NCI-H187 treated with DMSO at 0.1 percent for 48 hours (cell line): Measurements from ENCODE around the gene ATG4C.

Experiments
- DNase-seq: peaks from one replicate; lab custom pipeline; 2025; lab: John Stamatoyannopoulos, UW

Gene ATG4C

DNA sequence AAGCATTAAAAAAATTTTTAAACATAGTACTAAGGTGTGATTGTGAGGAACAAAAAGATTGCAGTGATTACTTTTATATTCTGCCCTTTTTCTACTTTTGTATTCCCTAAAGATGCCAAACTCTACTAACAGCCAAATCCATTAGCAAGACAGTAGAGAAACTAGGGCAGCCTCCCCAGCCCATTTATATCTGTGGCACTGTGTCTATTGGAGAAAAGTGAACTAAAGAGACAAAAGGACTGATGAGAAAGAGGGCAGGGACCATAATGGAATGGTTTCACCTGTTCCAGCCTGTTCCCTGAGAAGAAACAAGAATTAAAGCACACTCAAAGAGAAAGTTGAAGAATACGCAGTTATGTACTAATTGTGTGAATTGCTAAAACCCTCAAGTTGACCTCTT, 56.6 kb downstream of the ATG4C start:
- no peak for DNase-seq

DNA sequence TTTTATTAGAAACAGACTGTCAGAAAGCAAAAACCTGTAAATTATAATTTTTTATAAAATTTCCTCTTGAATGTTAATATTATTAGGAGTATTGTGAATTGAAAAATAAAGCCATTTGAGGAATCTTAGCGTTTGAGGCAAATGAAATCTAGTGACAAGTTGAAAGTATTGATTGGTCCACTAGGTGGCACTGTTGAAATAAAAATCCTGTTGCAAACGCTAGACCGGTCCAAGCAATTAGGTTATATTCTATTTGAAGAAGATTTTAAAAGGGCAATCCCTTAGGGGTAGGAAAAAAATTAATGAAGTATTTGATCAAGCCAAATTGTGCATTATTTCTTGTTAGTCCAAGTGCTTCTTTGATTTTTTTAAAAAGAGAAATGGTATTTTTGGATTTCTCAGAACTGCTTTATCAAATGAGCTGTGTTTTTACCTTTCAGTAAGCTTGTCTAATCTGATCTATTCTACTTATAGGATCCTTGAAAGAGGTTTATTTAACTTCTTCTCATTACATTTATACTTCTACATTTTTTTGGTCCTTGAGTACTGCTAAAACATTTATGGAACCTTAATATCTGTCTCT, 57.7 kb downstream of the ATG4C start:
- DNase-seq: peak; percentile 7

DNA sequence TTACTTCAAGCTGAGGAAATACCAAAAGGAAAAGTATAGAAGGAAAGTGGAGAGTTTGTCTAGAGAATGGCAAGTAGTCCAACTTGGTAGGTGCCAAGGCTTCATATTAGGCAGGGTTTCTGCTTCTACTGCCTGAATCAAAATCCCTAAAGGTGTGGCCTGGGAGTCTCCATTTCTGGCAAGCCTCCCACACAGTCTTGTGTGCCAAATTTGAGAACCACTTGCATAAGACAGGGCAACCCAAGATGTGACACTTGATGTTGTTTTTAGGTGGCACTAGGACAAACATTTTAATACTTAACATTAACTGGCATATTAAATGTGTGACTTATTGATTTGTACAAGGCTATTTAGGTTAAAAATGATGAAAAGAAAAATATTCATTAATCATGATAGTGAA, 60.1 kb downstream of the ATG4C start:
- no peak for DNase-seq

DNA sequence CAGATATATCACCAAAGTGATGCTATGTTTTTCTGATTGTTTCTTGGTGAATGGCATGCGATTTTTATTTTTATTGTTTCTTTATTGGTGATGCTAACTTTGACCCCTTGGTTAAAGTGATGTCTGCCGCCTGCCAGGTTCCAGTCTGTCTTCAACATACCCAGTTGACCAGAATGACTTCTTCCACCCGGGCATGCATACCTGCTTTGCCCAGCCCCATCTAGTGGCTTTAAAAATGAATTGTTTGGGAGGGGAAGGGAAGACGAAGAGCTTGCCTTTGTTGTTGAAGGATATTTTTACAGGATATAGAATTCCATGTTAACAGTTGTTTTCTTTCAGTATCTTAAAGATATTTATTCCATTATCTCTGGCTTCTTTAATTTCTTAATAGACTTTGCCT, 65.1 kb downstream of the ATG4C start:
- no peak for DNase-seq

DNA sequence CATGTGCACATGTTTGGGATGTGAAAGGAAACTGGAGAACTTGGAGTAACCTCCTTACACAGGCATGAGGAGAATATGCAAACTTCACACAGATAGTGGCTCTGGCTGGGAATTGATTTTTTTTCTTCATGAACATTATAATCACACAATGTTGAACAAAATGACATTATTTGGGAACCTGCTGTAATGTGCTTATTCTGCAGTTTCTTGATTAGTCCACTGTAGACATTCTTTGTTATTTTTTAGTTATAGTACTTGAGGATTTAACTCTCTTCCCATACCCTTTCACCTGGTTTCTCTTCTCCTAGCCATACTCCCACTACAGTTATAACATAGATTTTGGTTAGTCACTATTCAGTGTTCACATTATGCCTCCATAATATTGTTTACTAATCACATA, 68.3 kb downstream of the ATG4C start:
- DNase-seq: no peak

DNA sequence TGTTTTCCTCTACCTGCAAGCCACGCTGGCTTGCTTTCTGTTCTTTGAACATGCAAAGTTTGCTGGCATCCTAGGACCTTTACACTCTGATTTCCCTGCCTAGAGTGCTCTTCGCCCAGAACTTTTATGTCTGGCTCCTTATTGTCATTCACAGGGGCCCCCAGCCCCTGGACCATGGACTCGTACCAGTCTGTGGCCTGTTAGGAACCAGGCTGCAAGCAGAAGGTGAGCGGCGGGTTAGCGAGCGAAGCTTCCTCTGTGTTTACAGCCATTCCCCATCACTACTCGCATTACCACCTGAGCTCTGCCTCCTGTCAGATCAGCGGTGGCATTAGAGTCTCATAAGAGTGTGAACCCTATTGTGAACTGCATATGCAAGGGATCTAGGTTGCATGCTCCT, 73.0 kb downstream of the ATG4C start:
- no peak for DNase-seq

DNA sequence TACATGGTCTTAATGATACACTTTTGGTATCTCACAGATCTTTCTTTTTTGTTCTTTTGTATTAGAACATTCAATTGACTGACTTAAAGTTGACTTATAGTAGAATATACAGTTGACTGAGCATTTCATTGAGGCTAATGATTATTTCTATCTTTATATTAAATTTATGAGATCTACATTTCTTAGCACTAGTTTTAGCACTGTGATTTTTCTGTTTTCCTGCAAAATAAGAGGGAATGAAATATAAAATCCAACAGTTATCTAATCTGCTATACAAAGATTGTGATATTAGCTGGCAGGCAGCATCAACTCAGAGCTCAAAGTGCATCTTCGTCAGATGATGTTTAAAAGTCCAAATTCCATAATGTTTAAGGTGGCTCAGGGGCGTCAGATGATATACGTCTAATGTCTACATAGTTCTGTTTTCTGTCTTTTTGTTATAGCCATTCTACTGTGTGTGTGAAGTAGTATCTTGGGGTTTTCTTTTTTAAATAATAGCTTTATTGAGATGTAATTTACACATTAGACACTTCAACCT, 85.4 kb downstream of the ATG4C start:
- DNase-seq: no peak

DNA sequence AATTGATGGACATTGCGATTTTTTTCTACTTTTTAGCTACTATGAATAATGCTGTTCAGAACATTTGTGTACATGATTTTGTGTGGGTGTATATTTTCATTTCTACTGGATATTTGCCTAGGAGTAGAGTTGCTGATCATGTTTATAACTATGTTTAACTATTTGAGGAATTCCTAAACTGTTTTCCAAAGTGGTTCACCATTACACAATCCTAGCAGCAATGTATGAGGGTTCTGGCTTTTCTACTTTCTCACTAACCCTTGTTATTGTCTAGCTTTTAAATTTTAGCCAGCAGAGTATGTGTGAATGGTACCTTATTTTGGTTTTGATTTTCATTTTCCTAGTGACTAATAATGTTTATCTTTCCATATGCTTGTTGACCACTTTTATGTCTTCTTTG, 86.2 kb downstream of the ATG4C start:
- DNase-seq: no peak

DNA sequence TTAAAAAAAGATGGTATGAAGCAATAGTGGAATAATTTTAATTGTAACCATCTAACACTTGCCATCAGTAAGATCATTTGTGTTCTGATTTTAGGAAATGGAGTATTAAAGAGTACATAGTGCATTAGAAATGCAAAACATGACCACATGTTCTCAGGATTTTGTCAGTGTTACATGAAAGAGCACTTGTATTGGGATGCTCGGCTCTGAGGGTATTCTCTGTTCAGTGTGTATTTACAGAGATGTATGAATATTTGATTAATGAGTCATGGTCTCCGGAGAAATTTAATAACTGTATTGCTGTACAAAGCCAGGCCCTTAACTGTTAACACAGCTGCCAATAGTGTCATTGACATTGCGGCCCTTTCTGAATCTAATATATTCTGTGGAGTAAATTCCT, 91.7 kb downstream of the ATG4C start:
- no peak for DNase-seq

DNA sequence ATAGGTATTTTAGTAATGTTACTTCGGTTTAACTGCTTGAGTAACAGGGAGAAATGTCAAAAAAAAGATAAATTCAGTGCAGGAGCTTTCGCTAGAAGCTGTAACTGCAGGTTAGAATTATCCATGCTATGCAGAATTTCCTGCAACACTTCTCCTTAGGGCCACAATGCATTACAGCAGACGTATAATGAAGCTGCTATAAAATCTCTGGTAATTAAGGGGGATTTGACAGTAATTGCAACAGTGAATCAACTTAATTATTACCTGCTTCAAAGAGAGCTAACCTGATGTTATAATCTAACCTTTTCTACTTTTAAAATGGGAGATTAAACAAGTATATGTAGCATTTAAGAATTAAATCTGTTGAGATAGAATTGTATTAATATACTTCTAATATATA, 92.6 kb downstream of the ATG4C start:
- no peak for DNase-seq

DNA sequence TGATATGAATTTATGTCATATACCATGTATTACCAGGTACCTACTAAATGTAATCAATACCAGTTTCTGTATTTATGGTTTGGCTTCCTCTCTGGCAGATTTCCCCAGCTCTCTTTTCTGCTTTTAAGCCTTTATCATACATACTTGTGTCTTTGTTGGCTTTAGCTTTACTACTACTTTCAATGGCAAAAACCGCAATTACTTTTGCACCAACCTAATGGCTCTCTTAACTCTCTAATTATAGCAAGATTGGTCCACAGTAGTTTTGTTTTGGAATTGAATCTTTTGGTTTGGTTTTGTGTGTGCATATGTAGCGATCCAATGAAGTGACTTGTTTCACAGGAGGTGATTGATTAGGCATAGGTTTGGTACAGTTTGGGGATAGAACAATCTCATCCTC, 93.6 kb downstream of the ATG4C start:
- DNase-seq: no peak

DNA sequence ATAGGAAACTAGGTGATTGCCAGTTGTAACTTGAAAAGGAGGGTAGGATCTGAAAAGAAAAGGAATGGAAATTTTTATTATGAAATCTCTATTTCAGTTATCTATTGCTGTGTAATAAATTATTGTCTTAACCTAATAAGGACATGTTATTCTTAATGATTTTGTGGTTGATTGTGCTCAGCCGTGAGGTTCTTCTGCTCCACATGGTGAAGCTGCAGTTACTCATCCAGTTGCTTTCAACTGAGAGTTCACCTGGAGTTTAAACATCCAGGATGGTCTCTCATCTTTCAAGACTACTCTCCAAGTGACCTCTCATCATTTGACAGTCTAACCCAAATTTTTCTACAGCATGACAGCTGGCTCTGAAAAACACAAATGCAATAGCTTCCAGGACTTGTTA, 96.0 kb downstream of the ATG4C start:
- no peak for DNase-seq

DNA sequence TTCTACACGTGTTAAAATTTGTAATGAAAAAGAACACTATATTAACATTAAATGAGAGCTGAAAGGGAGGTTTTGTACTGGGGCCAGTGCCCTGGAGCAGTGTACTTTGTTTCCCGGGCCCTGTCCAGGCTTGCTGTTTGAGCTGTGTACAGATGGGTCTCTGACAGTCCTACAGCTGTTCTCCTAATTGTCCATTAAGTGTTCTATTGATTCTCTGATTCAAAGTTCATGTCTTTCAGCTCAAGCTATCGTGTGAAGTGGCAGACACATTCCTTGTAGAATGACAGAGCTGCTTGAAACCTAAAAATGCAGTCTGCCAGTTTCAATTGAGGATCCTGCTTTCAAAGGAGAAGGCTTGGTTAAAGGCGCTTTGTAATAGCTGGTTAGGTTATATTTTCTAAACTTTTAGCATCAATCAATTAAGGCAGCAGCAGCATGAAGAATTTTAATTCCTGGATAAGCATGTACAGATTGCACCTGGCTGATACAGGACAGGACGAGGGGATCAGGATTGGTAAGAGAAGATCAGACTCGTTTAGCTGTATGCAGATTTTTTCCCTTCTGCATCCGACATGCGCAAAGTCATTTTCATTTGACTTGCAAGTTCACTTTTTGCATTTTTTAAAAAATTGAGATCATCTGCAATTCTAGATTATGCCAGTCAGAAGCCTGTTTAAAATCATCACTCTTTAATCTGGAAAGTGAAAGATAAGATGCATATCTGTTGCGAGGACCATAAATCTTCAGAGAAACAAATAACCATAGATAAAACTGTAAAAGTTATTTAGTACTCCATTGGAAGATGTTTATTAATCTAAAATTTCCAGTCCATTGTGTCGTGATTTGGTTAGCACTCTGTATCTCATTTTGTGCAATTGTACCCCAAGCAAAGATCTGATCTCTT, 98.5 kb downstream of the ATG4C start:
- no peak for DNase-seq

DNA sequence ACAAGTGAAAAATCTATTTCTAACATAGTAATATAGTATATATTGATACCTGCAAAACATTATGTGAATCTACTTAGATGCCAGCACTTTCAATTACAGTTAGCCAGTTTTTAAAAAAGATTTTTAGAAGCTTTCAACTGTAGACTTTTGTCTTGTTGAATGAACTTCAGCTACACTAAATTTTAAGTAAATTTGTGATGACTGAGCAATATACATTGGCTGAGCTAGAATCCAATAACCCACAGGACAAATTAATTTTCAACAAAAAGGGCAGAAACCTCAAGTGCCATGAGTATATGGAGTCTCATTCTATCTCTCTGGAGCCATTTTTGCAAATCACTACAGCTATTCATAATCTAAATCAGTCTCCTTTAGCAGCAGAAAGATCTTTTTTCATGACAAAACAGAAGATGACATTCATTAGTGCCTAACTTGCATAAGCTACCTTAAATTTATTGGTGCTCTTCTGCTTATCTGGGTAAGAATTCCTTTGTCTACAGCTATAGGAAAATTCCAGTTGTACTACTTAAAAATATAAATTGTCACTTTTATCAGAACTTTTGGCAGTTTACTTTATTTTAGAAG, 100.3 kb downstream of the ATG4C start:
- no peak for DNase-seq

DNA sequence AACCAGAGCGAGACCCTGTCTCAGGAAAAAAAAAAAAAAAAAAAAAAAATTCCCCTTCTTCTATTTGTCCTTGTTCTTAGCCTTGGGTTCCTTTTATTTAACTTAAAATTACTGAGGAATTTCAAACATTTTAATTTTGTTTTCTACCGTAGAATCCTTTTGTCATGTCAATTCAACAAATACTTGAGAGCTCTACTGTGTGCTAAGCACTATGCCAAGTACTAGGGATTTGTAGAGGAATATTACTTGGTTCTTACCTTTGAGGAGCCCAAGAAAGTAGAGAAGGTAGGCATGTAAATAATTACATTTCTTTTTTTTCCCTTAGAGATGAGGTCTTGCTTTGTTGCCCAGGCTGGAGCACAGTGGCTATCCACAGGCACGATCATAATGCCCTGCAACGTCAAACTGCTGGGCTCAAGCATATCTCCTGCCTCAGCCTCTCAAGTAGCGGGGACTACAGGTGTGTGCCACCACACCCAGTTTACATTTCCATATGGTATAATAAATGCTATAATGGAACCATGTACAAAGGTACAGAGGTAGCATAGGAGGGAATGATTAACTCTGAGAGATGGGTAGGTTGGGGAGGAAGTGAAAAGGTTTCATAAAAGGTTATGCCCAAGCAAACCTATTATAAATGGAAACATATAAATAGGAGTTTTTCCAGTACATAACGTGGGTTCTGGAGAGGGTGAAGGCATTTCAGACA, 104.0 kb downstream of the ATG4C start:
- DNase-seq: no peak

DNA sequence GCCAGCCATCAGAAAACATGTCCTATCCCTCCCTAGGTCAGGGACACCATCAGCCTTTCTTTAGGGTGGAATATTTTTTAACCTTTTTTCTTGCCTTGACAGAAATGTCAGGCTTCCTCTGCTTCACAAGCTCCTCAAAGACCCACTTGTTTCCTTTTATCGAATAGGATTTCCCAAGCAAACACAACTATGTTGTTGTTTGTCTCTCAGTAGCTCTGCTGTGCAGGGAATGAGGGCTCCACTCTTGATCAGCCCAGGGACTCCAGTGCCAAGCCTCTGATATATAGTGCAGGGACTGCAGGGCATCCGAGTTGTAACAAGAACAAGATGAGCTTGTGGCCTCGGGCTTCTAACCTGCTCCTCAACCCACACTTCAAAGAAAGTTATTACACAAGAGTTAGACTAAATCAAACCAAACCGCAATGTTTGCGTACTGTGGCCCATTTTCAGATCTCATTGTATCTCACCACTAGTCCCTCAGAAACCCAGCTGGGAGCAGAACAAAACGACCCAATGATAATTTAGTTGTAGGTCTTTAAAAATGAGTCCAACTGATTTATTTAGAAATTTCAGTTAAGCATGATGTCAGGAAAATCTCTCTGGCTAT, 108.1 kb downstream of the ATG4C start:
- peak; percentile 62 for DNase-seq

DNA sequence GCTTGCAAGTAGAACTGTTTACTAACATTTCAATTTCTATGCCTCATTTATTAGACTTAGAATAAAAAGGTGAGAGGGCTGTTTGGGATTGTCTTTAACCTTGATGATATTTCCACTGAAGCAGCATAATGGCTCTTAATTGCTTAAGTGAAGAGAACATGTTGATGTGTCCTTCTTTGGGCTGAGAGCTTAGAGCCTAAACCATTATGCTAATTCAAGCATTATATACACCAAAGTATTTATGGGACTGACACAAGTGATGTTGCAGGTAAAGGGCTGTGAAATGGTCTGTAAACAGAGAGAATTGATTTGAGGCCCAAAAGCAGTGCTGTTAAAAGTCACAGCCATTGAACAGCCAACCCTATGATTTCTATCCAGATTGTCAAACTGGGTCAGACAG, 113.9 kb downstream of the ATG4C start:
- DNase-seq: peak; percentile 90

DNA sequence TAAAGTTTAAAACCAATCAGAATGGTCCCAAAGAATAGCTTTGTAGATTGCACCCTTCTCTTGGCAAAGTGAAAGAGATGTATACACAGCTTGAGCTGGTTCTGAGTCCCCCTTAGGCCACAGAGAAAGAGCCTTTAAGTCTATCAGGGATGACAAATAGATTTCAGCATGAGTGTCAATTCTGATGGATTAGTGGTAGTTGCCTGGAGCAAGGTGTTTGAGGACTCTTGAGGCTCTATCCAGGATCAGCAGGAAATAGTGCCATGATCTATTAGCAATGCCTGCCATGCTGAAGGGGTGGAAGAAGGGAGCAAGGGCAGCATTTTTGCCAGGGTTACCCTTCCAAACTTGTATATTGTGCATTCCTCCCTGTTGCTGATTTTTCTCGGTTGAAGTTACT, 116.6 kb downstream of the ATG4C start:
- no peak for DNase-seq

DNA sequence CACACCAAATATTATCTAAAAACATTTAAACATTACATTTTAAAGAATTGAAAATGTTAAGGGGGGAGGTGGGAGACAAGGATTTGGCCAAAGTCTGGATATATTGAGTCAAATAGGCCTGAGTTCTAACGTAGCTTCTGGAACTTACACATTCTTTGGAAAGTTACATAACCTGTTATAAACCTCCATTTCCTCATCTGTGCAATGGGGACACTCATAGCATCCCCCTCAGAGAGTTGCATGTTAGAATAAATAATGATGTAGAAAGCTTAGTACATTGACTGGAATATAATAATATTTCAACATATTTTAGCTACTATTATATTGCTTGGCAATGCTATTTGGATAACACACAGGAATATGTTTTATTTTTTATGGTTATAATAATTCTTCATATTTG, 117.7 kb downstream of the ATG4C start:
- DNase-seq: no peak

DNA sequence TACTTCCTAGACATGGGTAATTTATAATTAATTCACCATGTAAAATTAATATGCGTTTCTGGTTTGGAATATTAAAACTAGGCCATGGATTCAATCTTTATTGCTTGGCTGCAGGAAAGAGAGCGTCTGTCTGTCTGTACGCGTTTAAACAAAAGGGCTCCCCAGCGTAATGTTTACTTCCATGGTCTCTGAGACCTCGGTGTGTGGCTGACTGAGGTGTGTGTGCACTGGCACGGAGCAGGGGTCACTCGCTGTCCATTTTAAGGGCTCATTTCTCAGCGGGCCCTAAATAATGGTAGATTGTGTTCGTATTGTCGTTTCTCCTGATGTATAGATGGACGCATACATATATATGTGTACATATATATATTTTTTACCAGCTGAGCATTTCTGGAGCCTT, 119.6 kb downstream of the ATG4C start:
- DNase-seq: no peak

DNA sequence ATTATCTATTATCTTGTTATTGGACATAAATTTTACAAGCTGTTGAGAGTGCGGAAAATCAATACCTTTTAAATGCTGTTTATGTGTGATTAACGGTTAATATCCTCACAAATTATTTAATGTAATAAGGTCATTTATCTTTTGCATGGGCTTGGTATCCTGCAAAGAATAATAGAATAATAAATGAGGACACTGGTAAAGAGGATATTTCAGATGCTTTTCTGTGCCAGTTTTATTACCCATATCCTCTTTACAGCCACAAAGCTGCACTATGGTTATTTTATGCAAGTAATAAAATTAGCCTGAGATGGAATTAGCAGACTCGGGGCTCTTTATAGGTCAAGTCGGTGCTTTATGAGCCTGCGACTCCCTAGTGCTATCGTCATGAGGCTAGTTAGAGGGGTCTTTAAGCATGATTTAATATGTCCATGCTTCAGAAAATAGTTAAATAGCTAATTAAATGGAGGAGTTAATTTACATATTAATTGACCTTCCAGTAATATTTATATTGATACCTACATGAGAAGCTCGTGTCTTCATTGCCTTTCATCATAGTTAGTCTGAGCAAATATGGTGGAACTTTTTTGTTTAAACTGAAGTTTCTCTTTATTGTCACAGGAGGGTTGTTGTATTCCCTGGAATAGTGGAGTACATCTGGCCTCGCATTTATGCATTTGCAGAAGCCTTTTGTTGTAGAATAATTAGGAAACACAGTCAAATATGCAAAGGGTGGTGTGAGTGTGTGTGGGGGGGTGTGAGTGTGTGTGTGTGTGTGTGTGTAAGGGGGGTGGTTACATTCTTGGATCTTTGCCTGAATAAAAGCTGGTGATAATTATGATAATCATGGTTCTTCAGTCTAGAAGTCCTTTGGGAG, 120.3 kb downstream of the ATG4C start:
- DNase-seq: no peak
